GM13977 (cell line): Measurements from ENCODE around the gene KCNH3.

ENCODE experiments used
- DNase-seq: peaks from one replicate; pipeline ENCODE4 v3.0.0; 2012; ENCODE audit warnings: low spot score
- CTCF ChIP-seq: IDR thresholded peaks from 2 replicates; pipeline ENCODE4 v1.5.1; 2012; ENCODE audit warnings: mild to moderate bottlenecking, control low read depth; ENCODE audit not compliant: insufficient read depth; ENCODE audit errors: extremely low read depth, missing control alignments
- in situ Hi-C: fragments of 300-500 bp; cut with MboI; formaldehyde crosslinking; loops from one replicate; pipeline ENCODE4 v1.12.0; 2022; ENCODE audit warnings: low sequenced_read_pairs, low pct_unique_long_range_greater_than_20kb, mixed read lengths, inconsistent platforms; ENCODE audit not compliant: unreplicated experiment

The KCNH3 gene

GRCh38 chr12:49535921-49536525 lies 2.8 kb upstream of the KCNH3 start:
- in situ Hi-C loops: no loop called here
- peak; percentile 18 for DNase-seq
- TF ChIP-seq CTCF: no peak

- in situ Hi-C loops: no loop called here
- DNase-seq: no peak
- no peak for TF ChIP-seq CTCF
These were observed 2.2 kb upstream of the KCNH3 start for GRCh38 chr12:49536526-49537071.

- in situ Hi-C loops: no loop called here
- peak; percentile 19 for DNase-seq
- no peak for TF ChIP-seq CTCF
These were observed 1.5 kb upstream of the KCNH3 start for GRCh38 chr12:49537231-49537751.

GRCh38 chr12:49537752-49538509 lies 899 bp upstream of the KCNH3 start:
- in situ Hi-C loops: no loop called here
- no peak for TF ChIP-seq CTCF
- peak; percentile 57 for DNase-seq

- peak; percentile 72 for DNase-seq
- in situ Hi-C loops: no loop called here
- no peak for TF ChIP-seq CTCF
These were observed 787 bp downstream of the KCNH3 start for GRCh38 chr12:49539406-49540228.
